SK-N-SH (cell line): Measurements from ENCODE around the gene TKT. TPM values are rescaled to one million over a fixed set of nuclear protein-coding genes. Genes with fewer than 3 reads are reported as not detected.
A peak's percentile ranks its signal among the peaks of the same experiment; 100 is the strongest.

ENCODE experiments used
- CTCF ChIA-PET: fragments of 300-600, 350-600 bp; formaldehyde crosslinking; extraction: SDS; loops from one replicate; lab custom pipeline; 2021; lab: Yijun Ruan, JAX
- POLR2A ChIA-PET: fragments of 350-600 bp; sonication (Branson Sonifier 250); formaldehyde crosslinking; extraction: SDS; loops from one replicate; lab custom pipeline; 2020; ENCODE audit warnings: antibody characterized with exemption, inconsistent platforms; lab: Yijun Ruan, JAX
- DNase-seq: peaks from one replicate; pipeline ENCODE4 v3.0.0; 2012
- H2AFZ ChIP-seq: fragments of 200-600 bp; sonication (generic); 2 replicates; pipeline ENCODE4 v1.8.1; 2016; ENCODE audit warnings: antibody characterized with exemption, mild to moderate bottlenecking, low read depth
- H3F3A ChIP-seq: fragments of 200-600 bp; sonication (generic); replicated peaks from 2 replicates; pipeline ENCODE3; 2016; ENCODE audit warnings: antibody characterized with exemption, mild to moderate bottlenecking; ENCODE audit not compliant: insufficient read depth
- H3K27ac ChIP-seq, 2 experiments: fragments of 200-500 bp in 1 of 2; fragments of 200-600 bp in 1 of 2; sonication (Bioruptor generic) in 1 of 2; sonication (generic), shearing (Covaris generic) in 1 of 2; 2 replicates each; pipeline versions ENCODE4 v1.5.1 to v1.6.1; 2014 to 2016; ENCODE audit warnings: low read depth in 2 of 2, inconsistent platforms in 1 of 2, low read length in 1 of 2, mild to moderate bottlenecking in 1 of 2, mixed read lengths in 1 of 2
- H3K27me3 ChIP-seq: fragments of 200-600 bp; sonication (generic), shearing (Covaris generic); 2 replicates; pipeline ENCODE4 v1.6.1; 2016; ENCODE audit warnings: mixed run types; ENCODE audit not compliant: insufficient read depth
- H3K36me3 ChIP-seq, 2 experiments: fragments of 200-500 bp in 1 of 2; fragments of 200-600 bp in 1 of 2; sonication (Bioruptor generic) in 1 of 2; sonication (generic) in 1 of 2; replicated peaks in 1 of 2; 2 replicates each; pipeline versions ENCODE3 to v1.5.1; 2014 to 2016; ENCODE audit warnings: low read length in 1 of 2, mild to moderate bottlenecking in 1 of 2; ENCODE audit not compliant: insufficient read depth in 2 of 2, control insufficient read depth in 1 of 2
- H3K4me1 ChIP-seq, 2 experiments: fragments of 200-500 bp in 1 of 2; fragments of 200-600 bp in 1 of 2; sonication (Bioruptor generic) in 1 of 2; sonication (generic), shearing (Covaris generic) in 1 of 2; 2 replicates each; pipeline versions ENCODE4 v1.5.1 to v1.6.1; 2014 to 2016; ENCODE audit warnings: low read depth in 1 of 2, low read length in 1 of 2, mixed run types in 1 of 2; ENCODE audit not compliant: insufficient read depth in 2 of 2, control insufficient read depth in 1 of 2
- H3K4me2 ChIP-seq: fragments of 200-600 bp; sonication (generic), shearing (Covaris generic); 2 replicates; pipeline ENCODE4 v1.6.1; 2017; ENCODE audit warnings: mixed run types
- H3K4me3 ChIP-seq, 2 experiments: fragments of 200-500 bp in 1 of 2; fragments of 200-600 bp in 1 of 2; sonication (Bioruptor generic) in 1 of 2; sonication (generic), shearing (Covaris generic) in 1 of 2; 2 replicates each; pipeline versions ENCODE4 v1.5.1 to v1.8.1; 2014 to 2016; ENCODE audit warnings: low read depth in 2 of 2, inconsistent platforms in 1 of 2, low read length in 1 of 2, mild to moderate bottlenecking in 1 of 2, mixed read lengths in 1 of 2, moderate library complexity in 1 of 2
- H3K79me2 ChIP-seq: fragments of 200-600 bp; sonication (generic); 2 replicates; pipeline ENCODE4 v1.8.1; 2017; ENCODE audit warnings: mild to moderate bottlenecking; ENCODE audit not compliant: insufficient read depth
- H3K9ac ChIP-seq: fragments of 200-600 bp; sonication (generic); 2 replicates; pipeline ENCODE4 v1.6.1; 2017; ENCODE audit warnings: mixed run types
- H3K9me2 ChIP-seq: fragments of 200-600 bp; sonication (generic); 2 replicates; pipeline ENCODE4 v1.6.1; 2017; ENCODE audit warnings: mixed run types
- H3K9me3 ChIP-seq: fragments of 200-600 bp; sonication (generic); 2 replicates; pipeline ENCODE4 v1.6.1; 2017; ENCODE audit warnings: mixed run types, mild to moderate bottlenecking, moderate library complexity
- H4K20me1 ChIP-seq: fragments of 200-600 bp; sonication (generic); 2 replicates; pipeline ENCODE4 v1.6.1; 2017; ENCODE audit warnings: mild to moderate bottlenecking, mixed run types; ENCODE audit not compliant: insufficient read depth
- FOSL2 ChIP-seq: IDR thresholded peaks from 2 replicates; pipeline ENCODE4 v1.4.0; 2012; ENCODE audit warnings: low read depth, mild to moderate bottlenecking, moderate library complexity, borderline replicate concordance
- FOXJ3 ChIP-seq: sonication (generic); formaldehyde crosslinking; IDR thresholded peaks from 2 replicates; pipeline ENCODE4 v1.5.1; 2020; ENCODE audit warnings: mild to moderate bottlenecking, missing genetic modification reagents
- FOXM1 ChIP-seq: IDR thresholded peaks from 2 replicates; pipeline ENCODE4 v1.4.0; 2012; ENCODE audit warnings: low read depth, mild to moderate bottlenecking
- GATA2 ChIP-seq: sonication (generic); formaldehyde crosslinking; IDR thresholded peaks from 2 replicates; pipeline ENCODE4 v1.5.0; 2020; ENCODE audit warnings: mild to moderate bottlenecking, missing genetic modification reagents
- MAX ChIP-seq: IDR thresholded peaks from 2 replicates; pipeline ENCODE4 v1.4.0; 2012; ENCODE audit warnings: low read depth
- MEF2A ChIP-seq: IDR thresholded peaks from 2 replicates; pipeline ENCODE4 v1.4.0; 2012; ENCODE audit warnings: low read depth, borderline replicate concordance
- MXI1 ChIP-seq: IDR thresholded peaks from 2 replicates; pipeline ENCODE4 v1.6.1; 2012; ENCODE audit warnings: mild to moderate bottlenecking, low read depth, low read length, improper control_type of control experiment
- NFIC ChIP-seq: IDR thresholded peaks from 2 replicates; pipeline ENCODE4 v1.4.0; 2012; ENCODE audit warnings: borderline replicate concordance
- PBX3 ChIP-seq: IDR thresholded peaks from 2 replicates; pipeline ENCODE4; 2012
- REST ChIP-seq: IDR thresholded peaks from 2 replicates; pipeline ENCODE4 v1.6.1; 2012; ENCODE audit warnings: mild to moderate bottlenecking, low read depth, low read length, moderate library complexity
- RFX5 ChIP-seq: IDR thresholded peaks from 2 replicates; pipeline ENCODE4 v1.6.1; 2012; ENCODE audit warnings: mild to moderate bottlenecking, improper control_type of control experiment, low read length
- SIN3A ChIP-seq: IDR thresholded peaks from 2 replicates; pipeline ENCODE4 v1.6.1; 2012; ENCODE audit warnings: low read depth, mild to moderate bottlenecking, low read length, moderate library complexity, borderline replicate concordance
- TCF12 ChIP-seq: IDR thresholded peaks from 2 replicates; pipeline ENCODE4 v1.4.0; 2012
- TEAD4 ChIP-seq: IDR thresholded peaks from 2 replicates; pipeline ENCODE4 v1.4.0; 2012; ENCODE audit warnings: mild to moderate bottlenecking, borderline replicate concordance; ENCODE audit not compliant: insufficient read depth
- USF1 ChIP-seq: IDR thresholded peaks from 2 replicates; pipeline ENCODE4 v1.4.0; 2012; ENCODE audit warnings: low read depth, borderline replicate concordance
- YY1 ChIP-seq: IDR thresholded peaks from 2 replicates; pipeline ENCODE4 v1.4.0; 2012; ENCODE audit warnings: low read depth, mild to moderate bottlenecking
- WGBS: methylation state at CpG from one replicate; pipeline ENCODE4 v1.1.6; 2017; ENCODE audit warnings: low lambda C conversion rate; 5-methylcytosine and 5-hydroxymethylcytosine counted together
- polyA plus RNA-seq, 3 experiments: library from polyadenylated mRNA; depleted of rRNA; stranded (reverse); fragments of >200 nt; gene quantifications; 2 replicates each; pipeline ENCODE4 v1.2.3, GENCODE V29; 2012
- TF ChIP-seq, protein P1 (sequence below): fragments of 200-600 bp; sonication (generic); IDR thresholded peaks from 2 replicates; pipeline ENCODE4 v1.6.1; 2017; ENCODE audit warnings: antibody characterized with exemption, mild to moderate bottlenecking, moderate library complexity

The TKT gene
- polyA plus RNA-seq, 1 of the 3 experiments (the other 2 are of a cell fraction): 144 TPM

DNA sequence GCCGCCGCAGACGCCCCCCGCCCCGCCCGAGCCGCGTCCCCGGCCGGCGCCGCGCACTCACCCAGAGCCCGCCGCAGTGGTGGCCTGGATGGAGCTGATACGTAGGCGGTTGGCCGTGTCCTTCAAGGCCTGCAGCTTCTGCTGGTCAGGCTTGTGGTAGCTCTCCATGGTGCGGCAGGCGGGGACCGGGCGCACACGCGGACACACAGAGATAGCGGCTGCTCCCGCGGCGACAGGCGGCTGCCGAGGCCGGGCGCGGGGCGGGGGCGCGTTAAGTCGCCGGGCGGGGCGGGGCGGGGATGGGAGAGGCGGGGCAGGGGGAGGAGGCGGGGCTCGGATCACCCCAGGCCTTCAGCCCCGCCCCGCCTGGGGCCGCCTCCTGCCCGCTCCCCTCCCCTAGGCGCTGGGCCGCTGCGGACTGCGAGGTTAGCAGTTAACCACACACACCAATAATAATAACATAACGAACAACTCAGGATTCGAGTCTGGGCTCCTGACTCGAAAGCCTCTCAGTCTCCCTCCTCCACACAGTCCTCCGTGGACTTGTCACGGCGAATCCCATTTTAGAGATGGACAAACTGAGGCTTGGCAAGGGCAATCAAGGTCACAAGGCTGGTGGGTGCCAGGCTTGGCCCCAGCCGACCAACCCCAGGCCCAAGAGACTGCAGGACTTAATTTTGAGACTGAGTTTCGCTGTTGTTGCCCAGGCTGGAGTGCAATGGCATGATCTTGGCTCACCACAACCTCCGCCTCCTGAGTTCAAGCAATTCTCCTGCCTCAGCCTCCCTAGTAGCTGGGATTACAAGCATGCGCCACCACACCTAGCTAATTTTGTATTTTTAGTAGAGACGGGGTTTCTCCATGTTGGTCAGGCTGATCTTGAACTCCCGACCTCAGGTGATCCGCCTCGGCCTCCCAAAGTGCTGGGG lies at the start of gene TKT (continued):
- TF ChIP-seq REST (peak; percentile 89), NFIC (no peak), TEAD4 (no peak), RFX5 (no peak), MEF2A (no peak), FOXM1 (no peak)
- TF ChIP-seq, protein P1, sequence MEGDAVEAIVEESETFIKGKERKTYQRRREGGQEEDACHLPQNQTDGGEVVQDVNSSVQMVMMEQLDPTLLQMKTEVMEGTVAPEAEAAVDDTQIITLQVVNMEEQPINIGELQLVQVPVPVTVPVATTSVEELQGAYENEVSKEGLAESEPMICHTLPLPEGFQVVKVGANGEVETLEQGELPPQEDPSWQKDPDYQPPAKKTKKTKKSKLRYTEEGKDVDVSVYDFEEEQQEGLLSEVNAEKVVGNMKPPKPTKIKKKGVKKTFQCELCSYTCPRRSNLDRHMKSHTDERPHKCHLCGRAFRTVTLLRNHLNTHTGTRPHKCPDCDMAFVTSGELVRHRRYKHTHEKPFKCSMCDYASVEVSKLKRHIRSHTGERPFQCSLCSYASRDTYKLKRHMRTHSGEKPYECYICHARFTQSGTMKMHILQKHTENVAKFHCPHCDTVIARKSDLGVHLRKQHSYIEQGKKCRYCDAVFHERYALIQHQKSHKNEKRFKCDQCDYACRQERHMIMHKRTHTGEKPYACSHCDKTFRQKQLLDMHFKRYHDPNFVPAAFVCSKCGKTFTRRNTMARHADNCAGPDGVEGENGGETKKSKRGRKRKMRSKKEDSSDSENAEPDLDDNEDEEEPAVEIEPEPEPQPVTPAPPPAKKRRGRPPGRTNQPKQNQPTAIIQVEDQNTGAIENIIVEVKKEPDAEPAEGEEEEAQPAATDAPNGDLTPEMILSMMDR: no peak
- TF ChIP-seq, all 33 proteins: peak for 9

DNA sequence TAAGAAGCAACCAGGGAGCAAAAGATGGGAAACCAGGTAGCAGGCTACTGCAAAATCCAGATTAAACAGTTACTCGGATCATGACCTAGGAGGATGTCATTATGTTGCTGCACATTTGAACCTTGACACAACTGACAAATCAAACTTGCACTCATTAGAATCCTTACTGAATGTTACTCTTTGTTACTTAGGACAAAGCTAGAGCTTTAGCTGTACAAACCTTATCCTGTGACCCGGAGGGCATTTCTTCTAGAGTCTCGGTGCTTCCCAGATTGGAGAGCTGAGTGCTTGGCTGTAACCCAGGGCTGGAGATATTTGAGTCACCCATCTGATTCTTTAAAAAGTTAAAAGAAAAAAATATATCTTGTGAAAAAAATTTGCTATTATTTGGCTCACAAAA lies 48.1 kb upstream of the TKT start:
- no peak overlapping the region for H3K4me3 ChIP-seq
- ChIA-PET POLR2A (no interaction called here), CTCF (interaction anchor here (1.5 kb wide), 1 partner anchor 71 kb away, joined by 6 read pairs; no protein-coding TSS in a partner anchor)
- H3K79me2 ChIP-seq: 0 out of 2 replicates have a peak, but pooled peaks cover 5% of the 10 kb centered on the region
- no peaks in the 10 kb centered on the region for H3K27me3 ChIP-seq
- no peak overlapping the region for H2AFZ ChIP-seq
- no peak overlapping the region for H3K4me2 ChIP-seq
- no peak overlapping the region for H3K27ac ChIP-seq
- H3K36me3 ChIP-seq: peaks cover 27 to 48% of the 10 kb centered on the region in 2 experiments
- DNase-seq: no peak
- no peaks in the 10 kb centered on the region for H3K9me3 ChIP-seq
- no peaks in the 10 kb centered on the region for H3K9me2 ChIP-seq
- WGBS: 95% methylated on average over 3 of the region's 3 CpGs
- H3K9ac ChIP-seq: no peak overlapping the region
- H3F3A ChIP-seq: peaks cover 26% of the 10 kb centered on the region
- no peaks in the 10 kb centered on the region for H4K20me1 ChIP-seq
- no peaks in the 10 kb centered on the region for H3K4me1 ChIP-seq
- TF ChIP-seq REST: no peak
- no peak for TF ChIP-seq PBX3
- no peak for TF ChIP-seq SIN3A
- no peak for TF ChIP-seq MEF2A
- TF ChIP-seq USF1: no peak
- TF ChIP-seq YY1: no peak
- TF ChIP-seq FOXJ3: no peak
- no peak for TF ChIP-seq MXI1
- TF ChIP-seq TEAD4: no peak
- TF ChIP-seq GATA2: no peak
- no peak for TF ChIP-seq MAX
- no peak for TF ChIP-seq FOSL2
- no peak for TF ChIP-seq TCF12
